Neural progenitor cell (in vitro differentiated cells): ENCODE data around the gene SLC5A6.

Source experiments
- EZH2 ChIP-seq: fragments of 200-600 bp; sonication (generic); IDR thresholded peaks from 2 replicates; pipeline ENCODE4 v1.6.1; 2017; ENCODE audit warnings: antibody characterized with exemption, mild to moderate bottlenecking, moderate library complexity
- TF ChIP-seq, protein P1 (sequence below): fragments of 200-600 bp; sonication (generic); IDR thresholded peaks from 2 replicates; pipeline ENCODE4 v1.5.1; 2017; ENCODE audit warnings: antibody characterized with exemption, mild to moderate bottlenecking

DNA sequence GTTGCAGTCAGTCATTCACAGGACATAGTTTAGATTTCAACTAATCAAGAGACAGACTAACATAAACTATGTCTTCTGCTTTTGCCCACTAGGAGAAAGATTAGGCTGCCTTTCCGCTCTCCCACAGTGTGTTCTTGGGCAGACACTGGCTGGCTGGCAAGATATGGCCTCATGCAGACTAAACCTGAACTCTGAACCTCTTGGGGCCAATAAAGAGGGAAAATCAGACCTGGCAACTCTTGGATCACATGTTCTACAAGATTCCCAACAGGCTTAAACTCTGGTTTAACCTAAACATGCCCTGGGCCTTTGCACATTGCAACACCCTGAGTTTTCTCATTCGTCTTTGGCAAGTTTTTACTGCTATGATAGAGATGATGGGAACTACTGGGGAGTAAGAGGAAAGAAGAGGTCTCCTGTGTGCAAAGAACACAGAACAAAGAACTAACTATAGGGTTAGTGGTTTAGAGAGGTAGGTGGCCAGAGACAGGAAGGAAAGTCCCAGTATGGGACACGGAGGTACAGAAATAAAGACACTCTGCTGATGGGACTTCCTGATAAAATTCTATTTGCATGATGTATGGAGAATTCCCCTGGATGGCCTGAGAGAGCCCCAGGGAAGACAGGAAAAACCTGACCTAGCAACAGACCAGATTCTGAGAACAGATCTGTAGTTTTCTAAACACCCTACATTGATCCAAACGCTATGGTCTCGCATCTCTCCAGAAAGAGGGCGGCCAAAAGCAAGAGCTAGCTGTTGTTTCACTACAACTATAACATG lies 2.3 kb downstream of the SLC5A6 start:
- TF ChIP-seq, protein P1, sequence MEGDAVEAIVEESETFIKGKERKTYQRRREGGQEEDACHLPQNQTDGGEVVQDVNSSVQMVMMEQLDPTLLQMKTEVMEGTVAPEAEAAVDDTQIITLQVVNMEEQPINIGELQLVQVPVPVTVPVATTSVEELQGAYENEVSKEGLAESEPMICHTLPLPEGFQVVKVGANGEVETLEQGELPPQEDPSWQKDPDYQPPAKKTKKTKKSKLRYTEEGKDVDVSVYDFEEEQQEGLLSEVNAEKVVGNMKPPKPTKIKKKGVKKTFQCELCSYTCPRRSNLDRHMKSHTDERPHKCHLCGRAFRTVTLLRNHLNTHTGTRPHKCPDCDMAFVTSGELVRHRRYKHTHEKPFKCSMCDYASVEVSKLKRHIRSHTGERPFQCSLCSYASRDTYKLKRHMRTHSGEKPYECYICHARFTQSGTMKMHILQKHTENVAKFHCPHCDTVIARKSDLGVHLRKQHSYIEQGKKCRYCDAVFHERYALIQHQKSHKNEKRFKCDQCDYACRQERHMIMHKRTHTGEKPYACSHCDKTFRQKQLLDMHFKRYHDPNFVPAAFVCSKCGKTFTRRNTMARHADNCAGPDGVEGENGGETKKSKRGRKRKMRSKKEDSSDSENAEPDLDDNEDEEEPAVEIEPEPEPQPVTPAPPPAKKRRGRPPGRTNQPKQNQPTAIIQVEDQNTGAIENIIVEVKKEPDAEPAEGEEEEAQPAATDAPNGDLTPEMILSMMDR = no peak
- TF ChIP-seq EZH2 = no peak
